ENCODE results near the gene EPAS1.

DNA sequence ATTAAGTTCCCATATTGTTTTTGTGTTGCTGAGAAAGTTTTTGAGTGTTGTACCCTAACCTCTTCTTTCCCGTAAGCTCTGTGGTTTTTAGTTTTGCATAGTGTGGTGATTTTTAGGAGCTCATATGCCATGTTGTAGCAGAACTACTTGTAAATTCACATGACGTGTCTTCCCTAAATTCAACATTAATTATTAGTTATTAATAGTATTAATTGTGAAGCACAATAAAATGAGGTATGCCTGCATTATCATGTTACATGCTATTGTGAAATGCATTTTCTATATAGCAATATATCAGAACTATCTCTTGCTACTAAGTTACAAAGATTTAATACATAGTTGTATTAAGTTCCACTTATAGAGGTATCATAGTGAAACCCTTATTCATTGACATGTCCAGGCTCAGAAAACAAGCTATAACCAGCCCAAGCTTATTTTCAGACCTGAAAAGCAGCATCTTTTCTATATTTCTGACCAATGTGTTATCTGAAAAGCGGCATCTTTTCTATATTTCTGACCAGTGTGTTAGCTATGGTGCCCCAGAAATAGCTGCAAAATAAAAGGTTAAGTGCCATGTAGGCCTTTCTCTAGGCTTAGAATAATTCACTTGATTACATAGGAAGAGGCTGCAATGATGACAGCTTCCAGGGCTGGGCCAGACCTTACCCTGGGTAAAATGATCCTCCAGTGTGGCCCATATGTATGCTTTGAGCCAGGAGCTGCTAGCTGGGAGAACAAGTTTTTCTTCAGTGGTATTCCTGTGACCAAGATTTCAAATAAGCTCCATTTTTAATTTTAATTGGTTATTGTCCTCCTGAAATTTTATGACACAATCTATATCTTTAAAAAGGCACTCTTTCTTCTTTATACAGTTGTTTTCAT lies 21.6 kb downstream of the EPAS1 start:
- no peak for TF ChIP-seq POLR2A (IDR thresholded peaks at IDR 0.05)
- no peak for TF ChIP-seq CTCF (IDR thresholded peaks at IDR 0.05)

Measured in heart left ventricle (tissue), 13 donors.